ENCODE measurements around the gene DSCAM.
A peak's percentile ranks its signal among the peaks of the same experiment; 100 is the strongest.

The DSCAM gene

DNA sequence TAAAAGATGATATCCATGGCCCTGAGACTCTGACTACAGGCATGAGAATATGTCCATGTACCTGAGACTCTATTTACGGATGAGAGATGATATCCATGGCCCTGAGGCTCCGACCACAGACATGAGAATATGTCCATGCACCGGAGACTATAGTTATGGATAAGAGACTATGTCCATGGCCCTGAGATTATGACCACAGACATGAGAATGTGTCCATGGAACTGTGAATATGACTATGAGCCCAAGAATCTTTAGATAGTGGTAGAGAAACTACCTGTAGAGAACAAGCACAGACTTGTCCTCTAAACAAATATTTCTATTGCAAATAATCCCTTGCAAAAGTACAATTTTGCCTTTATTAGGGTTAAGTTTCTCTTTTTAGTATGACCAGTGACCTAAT lies 716.5 kb downstream of the DSCAM start:
- no peak overlapping the region; the same call in 1 of the 2 replicates for H3K27ac ChIP-seq
- TF ChIP-seq, protein P1, sequence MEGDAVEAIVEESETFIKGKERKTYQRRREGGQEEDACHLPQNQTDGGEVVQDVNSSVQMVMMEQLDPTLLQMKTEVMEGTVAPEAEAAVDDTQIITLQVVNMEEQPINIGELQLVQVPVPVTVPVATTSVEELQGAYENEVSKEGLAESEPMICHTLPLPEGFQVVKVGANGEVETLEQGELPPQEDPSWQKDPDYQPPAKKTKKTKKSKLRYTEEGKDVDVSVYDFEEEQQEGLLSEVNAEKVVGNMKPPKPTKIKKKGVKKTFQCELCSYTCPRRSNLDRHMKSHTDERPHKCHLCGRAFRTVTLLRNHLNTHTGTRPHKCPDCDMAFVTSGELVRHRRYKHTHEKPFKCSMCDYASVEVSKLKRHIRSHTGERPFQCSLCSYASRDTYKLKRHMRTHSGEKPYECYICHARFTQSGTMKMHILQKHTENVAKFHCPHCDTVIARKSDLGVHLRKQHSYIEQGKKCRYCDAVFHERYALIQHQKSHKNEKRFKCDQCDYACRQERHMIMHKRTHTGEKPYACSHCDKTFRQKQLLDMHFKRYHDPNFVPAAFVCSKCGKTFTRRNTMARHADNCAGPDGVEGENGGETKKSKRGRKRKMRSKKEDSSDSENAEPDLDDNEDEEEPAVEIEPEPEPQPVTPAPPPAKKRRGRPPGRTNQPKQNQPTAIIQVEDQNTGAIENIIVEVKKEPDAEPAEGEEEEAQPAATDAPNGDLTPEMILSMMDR (conservative IDR thresholded peaks at IDR 0.05) = no peak

- TF ChIP-seq, protein P1 (conservative IDR thresholded peaks at IDR 0.05) = no peak
- no peak overlapping the region; the same call in 1 of the 2 replicates for H3K27ac ChIP-seq
Measured at GRCh38 chr21:40129809-40130208, 717.1 kb downstream of the DSCAM start.

DNA sequence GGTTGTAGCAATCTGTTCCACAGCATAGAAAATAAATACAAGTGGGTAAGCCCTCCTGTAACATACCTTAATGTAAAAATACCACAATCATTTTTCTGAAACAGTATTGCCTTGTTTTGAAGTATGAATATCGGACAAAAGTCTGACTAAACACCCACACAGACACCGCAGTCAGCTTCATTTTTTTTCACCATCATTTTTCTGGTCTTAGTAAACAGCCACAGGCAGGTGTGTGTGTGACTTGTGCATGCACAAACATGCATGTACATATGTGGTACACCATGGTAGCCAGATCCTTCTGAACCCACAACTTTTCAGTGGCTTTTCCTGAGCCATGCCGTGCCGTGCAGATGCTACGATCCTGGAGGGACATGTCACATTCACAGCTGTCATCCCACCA lies 718.1 kb downstream of the DSCAM start:
- TF ChIP-seq, protein P1 (conservative IDR thresholded peaks at IDR 0.05) = no peak
- no peak overlapping the region for H3K27ac ChIP-seq

- H3K27ac ChIP-seq = peak overlapping the region; percentile 23; the same call in 1 of the 2 replicates
- TF ChIP-seq, protein P1 (conservative IDR thresholded peaks at IDR 0.05) = peak; percentile 100
Measured at GRCh38 chr21:40120940-40121575, 725.9 kb downstream of the DSCAM start.

DNA sequence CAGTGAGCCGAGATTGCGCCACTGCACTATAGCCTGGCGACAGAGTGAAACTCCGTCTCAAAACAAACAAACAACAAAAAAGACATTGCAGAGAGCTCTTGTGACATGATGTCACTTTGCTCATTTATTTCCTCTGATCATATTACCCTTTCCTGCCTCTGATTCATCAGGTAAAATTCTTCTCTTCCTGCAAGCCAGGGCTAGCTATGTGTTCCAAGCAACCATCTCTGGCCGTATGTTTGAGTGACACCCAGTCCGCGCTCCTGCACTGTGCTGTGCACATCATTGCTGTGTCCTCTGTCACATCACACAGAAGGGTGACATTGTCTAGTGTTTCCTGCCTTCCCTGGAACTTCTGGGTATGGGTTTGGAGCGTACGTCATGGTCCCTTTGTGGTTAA lies 728.4 kb downstream of the DSCAM start:
- no peak overlapping the region for H3K27ac ChIP-seq
- TF ChIP-seq, protein P1 (conservative IDR thresholded peaks at IDR 0.05) = no peak

- H3K27ac ChIP-seq = no peak overlapping the region
- TF ChIP-seq, protein P1 (conservative IDR thresholded peaks at IDR 0.05) = no peak
Measured at GRCh38 chr21:40117236-40117635, 729.7 kb downstream of the DSCAM start.

GRCh38 chr21:40115775-40116174 lies 731.2 kb downstream of the DSCAM start:
- H3K27ac ChIP-seq = no peak overlapping the region
- TF ChIP-seq, protein P1 (conservative IDR thresholded peaks at IDR 0.05) = no peak

Measured in VCaP (cell line).